Endothelial cell (in vitro differentiated cells): Measurements from ENCODE around the gene TPT1. TPM values are rescaled to one million over a fixed set of nuclear protein-coding genes. Genes with fewer than 3 reads are reported as not detected.

Experiments used
- DNase-seq: peaks from one replicate; pipeline ENCODE4 v3.0.0; 2021; ENCODE audit warnings: low spot score
- H3K27ac Mint-ChIP-seq: one replicate; pipeline ENCODE4 v1.8.0; 2021; ENCODE audit warnings: mixed read lengths, inconsistent platforms; ENCODE audit not compliant: unreplicated experiment
- H3K27me3 Mint-ChIP-seq: one replicate; pipeline ENCODE4 v1.8.0; 2021; ENCODE audit warnings: mild to moderate bottlenecking, moderate library complexity, mixed read lengths, inconsistent platforms; ENCODE audit not compliant: unreplicated experiment
- H3K36me3 Mint-ChIP-seq: one replicate; pipeline ENCODE4 v1.8.0; 2021; ENCODE audit warnings: mild to moderate bottlenecking, low read depth, mixed read lengths, inconsistent platforms; ENCODE audit not compliant: unreplicated experiment
- H3K4me1 Mint-ChIP-seq: one replicate; pipeline ENCODE4 v1.8.0; 2021; ENCODE audit warnings: mild to moderate bottlenecking, mixed read lengths, inconsistent platforms; ENCODE audit not compliant: unreplicated experiment
- H3K4me3 Mint-ChIP-seq: one replicate; pipeline ENCODE4 v1.8.0; 2021; ENCODE audit warnings: mild to moderate bottlenecking, mixed read lengths, inconsistent platforms; ENCODE audit not compliant: unreplicated experiment
- H3K9me3 Mint-ChIP-seq: one replicate; pipeline ENCODE4 v1.8.0; 2021; ENCODE audit warnings: mixed read lengths, inconsistent platforms; ENCODE audit not compliant: unreplicated experiment
- CTCF ChIP-seq: fragments of 200-600 bp; sonication (generic); IDR thresholded peaks from one replicate; pipeline ENCODE4 v1.5.0; 2021; ENCODE audit warnings: antibody characterized with exemption; ENCODE audit not compliant: unreplicated experiment
- total RNA-seq: library from RNA; stranded (reverse); fragmentation: NEBNext Ultra II Directional; extraction: Animal tissue kit (Norgen Biotek cat#: 25700); gene quantifications from one replicate; pipeline ENCODE4 v1.2.1, GENCODE V29; 2021; ENCODE audit not compliant: unreplicated experiment

TPT1 gene
- total RNA-seq, 1 donor from 2014 or later = 7,126 TPM

DNA sequence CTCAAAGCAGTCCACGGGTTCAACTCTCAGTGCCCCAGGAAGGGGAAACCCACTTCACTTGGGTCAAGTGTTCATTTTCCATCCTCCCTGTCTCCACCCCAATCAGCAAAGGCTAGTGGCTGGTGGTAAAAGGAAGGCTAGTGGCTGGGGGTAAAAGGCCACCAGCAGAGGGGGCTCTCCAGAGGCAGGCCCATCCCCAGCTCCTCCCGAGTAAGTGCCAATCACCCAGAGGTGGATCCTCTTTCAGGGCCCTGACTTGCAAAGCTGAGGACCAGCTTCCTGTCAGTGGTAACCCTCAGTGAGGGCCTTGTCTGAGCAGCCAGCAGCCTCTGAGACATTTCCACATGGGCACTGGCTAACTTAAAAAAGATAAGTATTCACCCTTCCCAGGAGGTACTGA is 22.0 kb upstream of the TPT1 start:
- Mint-ChIP-seq H3K27me3 (peaks cover 3% of the 10 kb centered on the region), H3K4me3 (no peak overlapping the region), H3K27ac (no peak overlapping the region), H3K4me1 (peaks cover 11% of the 10 kb centered on the region), H3K9me3 (no peaks in the 10 kb centered on the region), H3K36me3 (peaks cover 26% of the 10 kb centered on the region)
- TF ChIP-seq CTCF = no peak
- DNase-seq = no peak

DNA sequence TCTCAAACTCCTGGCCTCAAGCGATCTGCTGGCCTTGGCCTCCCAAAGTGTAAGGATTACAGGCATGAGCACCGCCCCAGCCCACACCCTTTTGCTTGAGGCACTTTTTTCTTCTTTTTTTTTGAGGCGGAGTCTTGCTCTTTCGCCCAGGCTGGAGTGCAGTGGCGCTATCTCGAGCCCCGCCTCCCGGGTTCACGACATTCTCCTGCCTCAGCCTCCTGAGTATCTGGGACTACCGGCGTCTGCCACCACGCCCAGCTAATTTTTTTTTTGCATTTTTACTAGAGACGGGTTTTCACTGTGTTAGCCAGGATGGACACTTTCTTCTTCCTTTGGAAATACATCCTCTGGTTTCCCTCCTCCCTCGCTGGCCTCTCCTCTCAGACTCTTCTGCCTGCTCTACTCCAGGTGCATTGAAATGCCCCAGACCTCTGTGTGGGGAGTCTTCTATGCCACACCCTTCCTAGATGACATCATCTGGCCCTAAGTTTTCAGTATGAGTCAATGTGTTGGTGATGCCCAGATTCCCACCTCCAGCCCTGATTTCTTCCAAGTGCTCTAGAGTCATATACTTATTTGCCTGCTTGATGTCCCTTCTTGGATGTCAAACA is 20.7 kb upstream of the TPT1 start:
- Mint-ChIP-seq H3K27me3 (peaks cover 3% of the 10 kb centered on the region), H3K9me3 (no peaks in the 10 kb centered on the region), H3K27ac (no peak overlapping the region), H3K4me1 (peaks cover 12% of the 10 kb centered on the region), H3K4me3 (no peak overlapping the region), H3K36me3 (peaks cover 32% of the 10 kb centered on the region)
- DNase-seq = no peak
- no peak for TF ChIP-seq CTCF

DNA sequence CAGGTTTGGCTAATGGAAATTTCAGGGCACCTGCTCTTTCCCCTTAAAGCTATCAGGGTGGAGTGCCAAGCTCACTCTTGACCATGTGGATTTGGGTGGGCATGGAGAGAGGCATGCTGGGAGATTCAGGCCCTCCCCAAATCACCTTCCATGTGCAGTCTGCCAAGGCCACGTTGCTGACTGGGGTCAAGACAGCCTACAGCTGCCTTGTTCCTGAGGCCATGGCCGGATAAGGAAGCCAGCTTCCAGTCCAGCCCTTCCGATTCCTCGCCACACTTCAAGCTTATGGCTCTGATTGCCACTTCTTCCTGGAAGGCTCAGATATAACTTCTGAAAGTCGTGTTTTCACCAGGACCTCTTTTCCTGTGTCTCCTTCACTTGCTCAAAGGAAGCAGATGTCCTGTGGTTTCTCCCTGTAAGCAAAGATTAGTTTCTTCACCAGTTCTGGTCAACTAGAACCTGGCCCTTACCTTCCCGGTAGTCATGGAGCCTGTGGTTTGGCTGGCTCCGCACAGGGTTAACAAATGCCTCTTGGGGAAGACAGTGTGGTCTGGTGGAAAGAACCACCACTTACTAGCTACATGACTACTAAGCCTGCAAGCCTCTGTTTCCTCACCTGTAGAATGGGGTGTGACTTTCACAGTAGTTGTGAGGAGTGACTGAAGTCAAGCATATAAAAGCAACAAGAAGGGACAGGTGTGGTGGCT is 16.1 kb upstream of the TPT1 start:
- no peak for TF ChIP-seq CTCF
- Mint-ChIP-seq H3K9me3 (no peaks in the 10 kb centered on the region), H3K27ac (no peak overlapping the region), H3K36me3 (peaks cover 23% of the 10 kb centered on the region), H3K4me3 (no peak overlapping the region), H3K27me3 (peaks cover 3% of the 10 kb centered on the region), H3K4me1 (peaks cover 6% of the 10 kb centered on the region)
- DNase-seq = no peak

DNA sequence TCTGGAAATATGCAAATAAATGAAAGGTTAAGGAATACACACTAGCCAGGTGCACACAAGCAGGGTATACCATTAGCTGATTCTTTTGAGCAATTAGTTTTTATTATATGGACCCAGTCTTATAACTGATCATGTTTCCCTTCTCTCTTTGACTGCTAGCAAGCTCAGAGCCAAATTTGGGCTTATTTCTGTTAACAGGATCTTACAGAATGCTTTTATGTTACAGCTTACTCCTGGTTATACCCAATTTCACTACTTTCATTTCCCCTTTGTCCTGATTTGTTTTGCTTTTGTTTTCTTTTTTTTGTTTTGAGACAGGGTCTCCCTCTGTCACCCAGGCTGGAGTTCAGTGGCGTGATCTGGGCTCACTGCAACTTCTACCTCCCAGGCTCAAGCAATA is 12.9 kb upstream of the TPT1 start:
- Mint-ChIP-seq H3K4me1 (peaks cover 5% of the 10 kb centered on the region), H3K27ac (no peak overlapping the region), H3K9me3 (no peaks in the 10 kb centered on the region), H3K27me3 (no peaks in the 10 kb centered on the region), H3K4me3 (no peak overlapping the region), H3K36me3 (peaks cover 29% of the 10 kb centered on the region)
- no peak for DNase-seq
- TF ChIP-seq CTCF = no peak

- TF ChIP-seq CTCF = no peak
- Mint-ChIP-seq H3K4me1 (peaks cover 2% of the 10 kb centered on the region), H3K27ac (no peak overlapping the region), H3K4me3 (no peak overlapping the region), H3K27me3 (no peaks in the 10 kb centered on the region), H3K36me3 (peaks cover 22% of the 10 kb centered on the region), H3K9me3 (no peaks in the 10 kb centered on the region)
- DNase-seq = no peak
These were observed 11.0 kb upstream of the TPT1 start for GRCh38 chr13:45352031-45352430.
